ENCODE data around the gene CHAT.

DNA sequence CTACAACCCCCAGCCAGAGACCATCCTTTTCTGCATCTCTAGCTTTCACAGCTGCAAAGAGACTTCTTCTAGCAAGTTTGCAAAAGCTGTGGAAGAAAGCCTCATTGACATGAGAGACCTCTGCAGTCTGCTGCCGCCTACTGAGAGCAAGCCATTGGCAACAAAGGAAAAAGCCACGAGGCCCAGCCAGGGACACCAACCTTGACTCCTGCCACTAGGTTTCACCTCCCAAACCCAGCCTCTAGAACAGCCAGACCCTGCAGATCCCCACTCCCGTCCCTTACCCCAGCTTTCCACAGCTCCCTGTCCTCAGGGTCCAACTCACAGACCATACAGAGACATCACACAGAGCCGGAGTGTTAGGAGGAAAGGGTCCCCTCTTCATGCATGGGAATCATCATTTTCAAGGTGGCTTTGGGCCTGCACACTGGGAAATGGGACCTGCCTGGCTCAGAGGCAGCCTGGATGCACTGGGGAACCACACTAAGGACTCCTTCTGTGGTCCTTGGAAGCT lies 51.1 kb downstream of the CHAT start:
- TF ChIP-seq, protein P1, sequence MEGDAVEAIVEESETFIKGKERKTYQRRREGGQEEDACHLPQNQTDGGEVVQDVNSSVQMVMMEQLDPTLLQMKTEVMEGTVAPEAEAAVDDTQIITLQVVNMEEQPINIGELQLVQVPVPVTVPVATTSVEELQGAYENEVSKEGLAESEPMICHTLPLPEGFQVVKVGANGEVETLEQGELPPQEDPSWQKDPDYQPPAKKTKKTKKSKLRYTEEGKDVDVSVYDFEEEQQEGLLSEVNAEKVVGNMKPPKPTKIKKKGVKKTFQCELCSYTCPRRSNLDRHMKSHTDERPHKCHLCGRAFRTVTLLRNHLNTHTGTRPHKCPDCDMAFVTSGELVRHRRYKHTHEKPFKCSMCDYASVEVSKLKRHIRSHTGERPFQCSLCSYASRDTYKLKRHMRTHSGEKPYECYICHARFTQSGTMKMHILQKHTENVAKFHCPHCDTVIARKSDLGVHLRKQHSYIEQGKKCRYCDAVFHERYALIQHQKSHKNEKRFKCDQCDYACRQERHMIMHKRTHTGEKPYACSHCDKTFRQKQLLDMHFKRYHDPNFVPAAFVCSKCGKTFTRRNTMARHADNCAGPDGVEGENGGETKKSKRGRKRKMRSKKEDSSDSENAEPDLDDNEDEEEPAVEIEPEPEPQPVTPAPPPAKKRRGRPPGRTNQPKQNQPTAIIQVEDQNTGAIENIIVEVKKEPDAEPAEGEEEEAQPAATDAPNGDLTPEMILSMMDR (IDR thresholded peaks at IDR 0.05; ENCODE audit: low read depth, low read length) = no peak
- no peak for TF ChIP-seq EZH2phosphoT487 (IDR thresholded peaks at IDR 0.05; ENCODE audit: low read depth)
